Testis (tissue), 2 donors: ENCODE measurements around the gene RNF224.

Experiments used
- CTCF ChIP-seq, 3 experiments: fragments of 450-650 bp in 2 of 3; fragments of 200-600 bp in 1 of 3; sonication (generic) in 1 of 3; IDR thresholded peaks; one replicate each; pipeline ENCODE4 v1.5.1; 2016 to 2019; ENCODE audit warnings: antibody characterized with exemption in 3 of 3, mild to moderate bottlenecking in 2 of 3, moderate library complexity in 1 of 3
- POLR2A ChIP-seq: fragments of 450-650 bp; IDR thresholded peaks from one replicate; pipeline ENCODE4 v1.6.1; 2017; ENCODE audit warnings: antibody characterized with exemption, mild to moderate bottlenecking, moderate library complexity

- TF ChIP-seq POLR2A (no peak), CTCF (IDR thresholded peaks at IDR 0.05) (no peak)
These were observed 1.5 kb upstream of the RNF224 start for GRCh38 chr9:137225699-137226331.
